SK-N-SH (cell line): Measurements from ENCODE around the gene THADA. TPM values are rescaled to one million over a fixed set of nuclear protein-coding genes. Genes with fewer than 3 reads are reported as not detected.

Experiments used
- CTCF ChIA-PET: fragments of 300-600, 350-600 bp; formaldehyde crosslinking; extraction: SDS; loops from one replicate; lab custom pipeline; 2021; lab: Yijun Ruan, JAX
- POLR2A ChIA-PET: fragments of 350-600 bp; sonication (Branson Sonifier 250); formaldehyde crosslinking; extraction: SDS; loops from one replicate; lab custom pipeline; 2020; ENCODE audit warnings: antibody characterized with exemption, inconsistent platforms; lab: Yijun Ruan, JAX
- DNase-seq: peaks from one replicate; pipeline ENCODE4 v3.0.0; 2012
- H2AFZ ChIP-seq: fragments of 200-600 bp; sonication (generic); 2 replicates; pipeline ENCODE4 v1.8.1; 2016; ENCODE audit warnings: antibody characterized with exemption, mild to moderate bottlenecking, low read depth
- H3F3A ChIP-seq: fragments of 200-600 bp; sonication (generic); replicated peaks from 2 replicates; pipeline ENCODE3; 2016; ENCODE audit warnings: antibody characterized with exemption, mild to moderate bottlenecking; ENCODE audit not compliant: insufficient read depth
- H3K27ac ChIP-seq, 2 experiments: fragments of 200-500 bp in 1 of 2; fragments of 200-600 bp in 1 of 2; sonication (Bioruptor generic) in 1 of 2; sonication (generic), shearing (Covaris generic) in 1 of 2; 2 replicates each; pipeline versions ENCODE4 v1.5.1 to v1.6.1; 2014 to 2016; ENCODE audit warnings: low read depth in 2 of 2, inconsistent platforms in 1 of 2, low read length in 1 of 2, mild to moderate bottlenecking in 1 of 2, mixed read lengths in 1 of 2
- H3K27me3 ChIP-seq: fragments of 200-600 bp; sonication (generic), shearing (Covaris generic); 2 replicates; pipeline ENCODE4 v1.6.1; 2016; ENCODE audit warnings: mixed run types; ENCODE audit not compliant: insufficient read depth
- H3K36me3 ChIP-seq, 2 experiments: fragments of 200-500 bp in 1 of 2; fragments of 200-600 bp in 1 of 2; sonication (Bioruptor generic) in 1 of 2; sonication (generic) in 1 of 2; replicated peaks in 1 of 2; 2 replicates each; pipeline versions ENCODE3 to v1.5.1; 2014 to 2016; ENCODE audit warnings: low read length in 1 of 2, mild to moderate bottlenecking in 1 of 2; ENCODE audit not compliant: insufficient read depth in 2 of 2, control insufficient read depth in 1 of 2
- H3K4me1 ChIP-seq, 2 experiments: fragments of 200-500 bp in 1 of 2; fragments of 200-600 bp in 1 of 2; sonication (Bioruptor generic) in 1 of 2; sonication (generic), shearing (Covaris generic) in 1 of 2; 2 replicates each; pipeline versions ENCODE4 v1.5.1 to v1.6.1; 2014 to 2016; ENCODE audit warnings: low read depth in 1 of 2, low read length in 1 of 2, mixed run types in 1 of 2; ENCODE audit not compliant: insufficient read depth in 2 of 2, control insufficient read depth in 1 of 2
- H3K4me2 ChIP-seq: fragments of 200-600 bp; sonication (generic), shearing (Covaris generic); 2 replicates; pipeline ENCODE4 v1.6.1; 2017; ENCODE audit warnings: mixed run types
- H3K4me3 ChIP-seq, 2 experiments: fragments of 200-500 bp in 1 of 2; fragments of 200-600 bp in 1 of 2; sonication (Bioruptor generic) in 1 of 2; sonication (generic), shearing (Covaris generic) in 1 of 2; 2 replicates each; pipeline versions ENCODE4 v1.5.1 to v1.8.1; 2014 to 2016; ENCODE audit warnings: low read depth in 2 of 2, inconsistent platforms in 1 of 2, low read length in 1 of 2, mild to moderate bottlenecking in 1 of 2, mixed read lengths in 1 of 2, moderate library complexity in 1 of 2
- H3K79me2 ChIP-seq: fragments of 200-600 bp; sonication (generic); 2 replicates; pipeline ENCODE4 v1.8.1; 2017; ENCODE audit warnings: mild to moderate bottlenecking; ENCODE audit not compliant: insufficient read depth
- H3K9ac ChIP-seq: fragments of 200-600 bp; sonication (generic); 2 replicates; pipeline ENCODE4 v1.6.1; 2017; ENCODE audit warnings: mixed run types
- H3K9me2 ChIP-seq: fragments of 200-600 bp; sonication (generic); 2 replicates; pipeline ENCODE4 v1.6.1; 2017; ENCODE audit warnings: mixed run types
- H3K9me3 ChIP-seq: fragments of 200-600 bp; sonication (generic); 2 replicates; pipeline ENCODE4 v1.6.1; 2017; ENCODE audit warnings: mixed run types, mild to moderate bottlenecking, moderate library complexity
- H4K20me1 ChIP-seq: fragments of 200-600 bp; sonication (generic); 2 replicates; pipeline ENCODE4 v1.6.1; 2017; ENCODE audit warnings: mild to moderate bottlenecking, mixed run types; ENCODE audit not compliant: insufficient read depth
- CHD2 ChIP-seq: fragments of 150-350 bp; IDR thresholded peaks from 2 replicates; pipeline ENCODE4 v1.6.1; 2018; ENCODE audit warnings: low read length; ENCODE audit not compliant: partially characterized antibody
- EZH2phosphoT487 ChIP-seq: fragments of 200-600 bp; sonication (generic); IDR thresholded peaks from 2 replicates; pipeline ENCODE4 v1.6.1; 2017; ENCODE audit warnings: low read depth, mixed run types, mild to moderate bottlenecking, antibody characterized with exemption, moderate library complexity, borderline replicate concordance
- FOSL2 ChIP-seq: IDR thresholded peaks from 2 replicates; pipeline ENCODE4 v1.4.0; 2012; ENCODE audit warnings: low read depth, mild to moderate bottlenecking, moderate library complexity, borderline replicate concordance
- FOXM1 ChIP-seq: IDR thresholded peaks from 2 replicates; pipeline ENCODE4 v1.4.0; 2012; ENCODE audit warnings: low read depth, mild to moderate bottlenecking
- GABPA ChIP-seq: IDR thresholded peaks from 2 replicates; pipeline ENCODE4 v1.4.0; 2012; ENCODE audit warnings: low read depth, mild to moderate bottlenecking
- GATA2 ChIP-seq: sonication (generic); formaldehyde crosslinking; IDR thresholded peaks from 2 replicates; pipeline ENCODE4 v1.5.0; 2020; ENCODE audit warnings: mild to moderate bottlenecking, missing genetic modification reagents
- MAX ChIP-seq: IDR thresholded peaks from 2 replicates; pipeline ENCODE4 v1.4.0; 2012; ENCODE audit warnings: low read depth
- NFIC ChIP-seq: IDR thresholded peaks from 2 replicates; pipeline ENCODE4 v1.4.0; 2012; ENCODE audit warnings: borderline replicate concordance
- NRF1 ChIP-seq: IDR thresholded peaks from 2 replicates; pipeline ENCODE4 v1.6.1; 2012; ENCODE audit warnings: low read depth, mild to moderate bottlenecking, low read length
- POLR2AphosphoS5 ChIP-seq: IDR thresholded peaks from 2 replicates; pipeline ENCODE4 v1.6.1; 2012; ENCODE audit warnings: low read depth, low read length
- RCOR1 ChIP-seq: fragments of 150-350 bp; IDR thresholded peaks from 2 replicates; pipeline ENCODE4 v1.6.1; 2017; ENCODE audit warnings: antibody characterized with exemption, low read length
- REST ChIP-seq: IDR thresholded peaks from 2 replicates; pipeline ENCODE4 v1.6.1; 2012; ENCODE audit warnings: mild to moderate bottlenecking, low read depth, low read length, moderate library complexity
- RXRA ChIP-seq: IDR thresholded peaks from 2 replicates; pipeline ENCODE4 v1.4.0; 2012; ENCODE audit warnings: low read depth, mild to moderate bottlenecking, borderline replicate concordance
- TAF1 ChIP-seq: IDR thresholded peaks from 2 replicates; pipeline ENCODE4 v1.6.1; 2012; ENCODE audit warnings: low read depth, mild to moderate bottlenecking, low read length, moderate library complexity, borderline replicate concordance
- TCF12 ChIP-seq: IDR thresholded peaks from 2 replicates; pipeline ENCODE4 v1.4.0; 2012
- TEAD4 ChIP-seq: IDR thresholded peaks from 2 replicates; pipeline ENCODE4 v1.4.0; 2012; ENCODE audit warnings: mild to moderate bottlenecking, borderline replicate concordance; ENCODE audit not compliant: insufficient read depth
- YY1 ChIP-seq: IDR thresholded peaks from 2 replicates; pipeline ENCODE4 v1.4.0; 2012; ENCODE audit warnings: low read depth, mild to moderate bottlenecking
- WGBS: methylation state at CpG from one replicate; pipeline ENCODE4 v1.1.6; 2017; ENCODE audit warnings: low lambda C conversion rate; 5-methylcytosine and 5-hydroxymethylcytosine counted together
- polyA plus RNA-seq, 3 experiments: library from polyadenylated mRNA; depleted of rRNA; stranded (reverse); fragments of >200 nt; gene quantifications; 2 replicates each; pipeline ENCODE4 v1.2.3, GENCODE V29; 2012
- TF ChIP-seq, protein P1 (sequence below): IDR thresholded peaks from 2 replicates; pipeline ENCODE4 v1.4.0; 2012; ENCODE audit warnings: low read depth, borderline replicate concordance
- TF ChIP-seq, protein P2 (sequence below): fragments of 150-350 bp; IDR thresholded peaks from 2 replicates; pipeline ENCODE4 v1.6.1; 2016; ENCODE audit warnings: mild to moderate bottlenecking, low read depth, low read length
- TF ChIP-seq, protein P3 (sequence below): fragments of 200-600 bp; sonication (generic); IDR thresholded peaks from 2 replicates; pipeline ENCODE4 v1.6.1; 2017; ENCODE audit warnings: antibody characterized with exemption, mild to moderate bottlenecking, moderate library complexity

THADA gene
- polyA plus RNA-seq, 1 of the 3 experiments (the other 2 are of a cell fraction): 25.6 TPM

DNA sequence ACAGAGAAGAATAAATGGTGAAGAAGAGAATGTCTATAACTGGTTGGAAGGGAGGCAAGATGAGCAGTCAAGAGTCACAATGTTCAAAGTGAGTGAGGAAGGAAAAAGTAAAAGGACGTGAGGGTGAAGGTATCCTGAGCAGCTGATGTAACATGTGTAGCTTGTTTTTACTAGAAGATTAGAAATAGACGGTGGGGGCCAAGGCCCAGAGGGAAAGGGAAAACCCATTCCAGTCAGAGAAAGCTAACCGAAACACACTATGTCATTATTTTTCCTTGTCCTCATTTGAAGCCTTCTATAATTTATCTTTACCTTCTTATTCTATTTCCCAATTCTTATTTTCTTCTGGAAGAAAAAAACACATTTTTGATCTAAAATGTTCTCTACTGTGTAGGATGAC lies 176.6 kb downstream of the THADA start (continued):
- no peak for TF ChIP-seq GABPA
- TF ChIP-seq RCOR1: no peak
- no peak for TF ChIP-seq FOSL2
- TF ChIP-seq TAF1: no peak
- TF ChIP-seq, protein P1, sequence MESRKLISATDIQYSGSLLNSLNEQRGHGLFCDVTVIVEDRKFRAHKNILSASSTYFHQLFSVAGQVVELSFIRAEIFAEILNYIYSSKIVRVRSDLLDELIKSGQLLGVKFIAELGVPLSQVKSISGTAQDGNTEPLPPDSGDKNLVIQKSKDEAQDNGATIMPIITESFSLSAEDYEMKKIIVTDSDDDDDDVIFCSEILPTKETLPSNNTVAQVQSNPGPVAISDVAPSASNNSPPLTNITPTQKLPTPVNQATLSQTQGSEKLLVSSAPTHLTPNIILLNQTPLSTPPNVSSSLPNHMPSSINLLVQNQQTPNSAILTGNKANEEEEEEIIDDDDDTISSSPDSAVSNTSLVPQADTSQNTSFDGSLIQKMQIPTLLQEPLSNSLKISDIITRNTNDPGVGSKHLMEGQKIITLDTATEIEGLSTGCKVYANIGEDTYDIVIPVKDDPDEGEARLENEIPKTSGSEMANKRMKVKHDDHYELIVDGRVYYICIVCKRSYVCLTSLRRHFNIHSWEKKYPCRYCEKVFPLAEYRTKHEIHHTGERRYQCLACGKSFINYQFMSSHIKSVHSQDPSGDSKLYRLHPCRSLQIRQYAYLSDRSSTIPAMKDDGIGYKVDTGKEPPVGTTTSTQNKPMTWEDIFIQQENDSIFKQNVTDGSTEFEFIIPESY: no peak
- no peak for TF ChIP-seq RXRA
- TF ChIP-seq YY1: no peak
- TF ChIP-seq POLR2AphosphoS5: no peak
- TF ChIP-seq NRF1: no peak

DNA sequence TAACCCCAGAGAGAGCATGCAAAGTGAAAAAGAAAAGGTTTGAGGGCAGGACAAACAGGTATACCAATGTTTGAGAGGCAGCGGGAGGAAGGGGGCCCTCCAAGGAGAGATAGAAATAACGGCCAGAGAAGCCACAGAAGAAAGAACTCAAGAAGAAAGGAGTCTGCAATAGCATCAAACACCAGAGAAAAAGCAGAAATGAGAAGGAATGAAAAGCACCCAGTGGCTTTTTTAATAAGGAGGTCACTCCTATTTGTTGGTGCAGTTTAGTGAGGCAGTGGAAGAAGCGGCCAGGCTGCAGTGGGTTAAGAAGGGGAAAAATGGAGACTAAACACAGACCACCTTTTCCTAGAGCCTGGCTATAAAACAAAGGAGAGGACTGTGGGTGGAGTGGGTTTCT lies 177.2 kb downstream of the THADA start:
- peaks cover 25 to 41% of the 10 kb centered on the region in 2 experiments for H3K4me1 ChIP-seq
- no peak for DNase-seq
- no peaks in the 10 kb centered on the region for H3F3A ChIP-seq
- POLR2A ChIA-PET: no interaction called here
- no peaks in the 10 kb centered on the region for H4K20me1 ChIP-seq
- H3K9me3 ChIP-seq: no peaks in the 10 kb centered on the region
- H3K27ac ChIP-seq: no peak overlapping the region
- no peaks in the 10 kb centered on the region for H3K9me2 ChIP-seq
- 93% methylated on average over 3 of the region's 3 CpGs for WGBS
- no peak overlapping the region for H3K4me2 ChIP-seq
- H3K27me3 ChIP-seq: no peaks in the 10 kb centered on the region
- no peak overlapping the region for H3K4me3 ChIP-seq
- peaks cover 7 to 8% of the 10 kb centered on the region in 2 experiments for H3K36me3 ChIP-seq
- H3K79me2 ChIP-seq: no peaks in the 10 kb centered on the region
- no peak overlapping the region for H3K9ac ChIP-seq
- H2AFZ ChIP-seq: no peak overlapping the region
- CTCF ChIA-PET: no interaction called here
- no peak for TF ChIP-seq FOSL2
- no peak for TF ChIP-seq RXRA
- no peak for TF ChIP-seq POLR2AphosphoS5
- no peak for TF ChIP-seq REST
- no peak for TF ChIP-seq TEAD4
- no peak for TF ChIP-seq CHD2
- no peak for TF ChIP-seq TCF12
- no peak for TF ChIP-seq GATA2 (CRISPR knock-in tag)
- TF ChIP-seq, protein P2, sequence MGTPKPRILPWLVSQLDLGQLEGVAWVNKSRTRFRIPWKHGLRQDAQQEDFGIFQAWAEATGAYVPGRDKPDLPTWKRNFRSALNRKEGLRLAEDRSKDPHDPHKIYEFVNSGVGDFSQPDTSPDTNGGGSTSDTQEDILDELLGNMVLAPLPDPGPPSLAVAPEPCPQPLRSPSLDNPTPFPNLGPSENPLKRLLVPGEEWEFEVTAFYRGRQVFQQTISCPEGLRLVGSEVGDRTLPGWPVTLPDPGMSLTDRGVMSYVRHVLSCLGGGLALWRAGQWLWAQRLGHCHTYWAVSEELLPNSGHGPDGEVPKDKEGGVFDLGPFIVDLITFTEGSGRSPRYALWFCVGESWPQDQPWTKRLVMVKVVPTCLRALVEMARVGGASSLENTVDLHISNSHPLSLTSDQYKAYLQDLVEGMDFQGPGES: no peak
- TF ChIP-seq GABPA: no peak
- TF ChIP-seq, protein P1: no peak
- TF ChIP-seq NRF1: no peak
- no peak for TF ChIP-seq EZH2phosphoT487
- no peak for TF ChIP-seq NFIC
- TF ChIP-seq FOXM1: no peak
- TF ChIP-seq, protein P3, sequence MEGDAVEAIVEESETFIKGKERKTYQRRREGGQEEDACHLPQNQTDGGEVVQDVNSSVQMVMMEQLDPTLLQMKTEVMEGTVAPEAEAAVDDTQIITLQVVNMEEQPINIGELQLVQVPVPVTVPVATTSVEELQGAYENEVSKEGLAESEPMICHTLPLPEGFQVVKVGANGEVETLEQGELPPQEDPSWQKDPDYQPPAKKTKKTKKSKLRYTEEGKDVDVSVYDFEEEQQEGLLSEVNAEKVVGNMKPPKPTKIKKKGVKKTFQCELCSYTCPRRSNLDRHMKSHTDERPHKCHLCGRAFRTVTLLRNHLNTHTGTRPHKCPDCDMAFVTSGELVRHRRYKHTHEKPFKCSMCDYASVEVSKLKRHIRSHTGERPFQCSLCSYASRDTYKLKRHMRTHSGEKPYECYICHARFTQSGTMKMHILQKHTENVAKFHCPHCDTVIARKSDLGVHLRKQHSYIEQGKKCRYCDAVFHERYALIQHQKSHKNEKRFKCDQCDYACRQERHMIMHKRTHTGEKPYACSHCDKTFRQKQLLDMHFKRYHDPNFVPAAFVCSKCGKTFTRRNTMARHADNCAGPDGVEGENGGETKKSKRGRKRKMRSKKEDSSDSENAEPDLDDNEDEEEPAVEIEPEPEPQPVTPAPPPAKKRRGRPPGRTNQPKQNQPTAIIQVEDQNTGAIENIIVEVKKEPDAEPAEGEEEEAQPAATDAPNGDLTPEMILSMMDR: no peak
- no peak for TF ChIP-seq YY1
- TF ChIP-seq MAX: no peak
